Activated T-helper 2 cell treated with anti-CD3 and anti-CD28 coated beads, Interferon-gamma antibody, Interleukin-2, Interleukin-4, amounts not matched to agents 10 μg/mL and 5 μg/mL and 100 μg/mL, durations not matched to agents 14 hours and 24 hours and 36 hours (primary cell): ENCODE measurements around the gene GMCL2. TPM values are rescaled to one million over a fixed set of nuclear protein-coding genes. Genes with fewer than 3 reads are reported as not detected.

Source experiments
- DNase-seq: peaks from one replicate; pipeline ENCODE4 v3.0.0; 2021; ENCODE audit warnings: low spot score
- H3K27ac Mint-ChIP-seq: one replicate; pipeline ENCODE4 v1.8.0; 2021; ENCODE audit warnings: mixed read lengths
- H3K27me3 Mint-ChIP-seq: one replicate; pipeline ENCODE4 v1.8.0; 2021; ENCODE audit warnings: low read depth, mixed read lengths
- H3K36me3 Mint-ChIP-seq: one replicate; pipeline ENCODE4 v1.8.0; 2021; ENCODE audit warnings: low read depth, mixed read lengths
- H3K4me1 Mint-ChIP-seq: one replicate; pipeline ENCODE4 v1.8.0; 2021; ENCODE audit warnings: low read depth, mixed read lengths
- H3K4me3 Mint-ChIP-seq: one replicate; pipeline ENCODE4 v1.8.0; 2021; ENCODE audit warnings: low read depth, mild to moderate bottlenecking, moderate library complexity, mixed read lengths
- H3K9me3 Mint-ChIP-seq: one replicate; pipeline ENCODE4 v1.8.0; 2021; ENCODE audit warnings: mixed read lengths
- intact Hi-C: fragments of 100-400 bp; cut with micrococcal nuclease; formaldehyde crosslinking; loops from one replicate; pipeline ENCODE4 v1.15.1; 2023
- total RNA-seq: library from RNA; stranded (reverse); gene quantifications from 2 replicates; pipeline ENCODE4 v1.2.3, GENCODE V29; 2022

Gene GMCL2
- total RNA-seq, result not detected in 2 replicates

GRCh38 chr5:178187014-178187413, at the start of gene GMCL2:
TSS of gene GMCL2 (minus strand) at chr5:178187371. CDS start at chr5:178187299, 72 bp downstream.
- no peaks in the 10 kb centered on the region for H3K9me3 Mint-ChIP-seq
- peaks cover 9% of the 10 kb centered on the region for H3K27me3 Mint-ChIP-seq
- peaks cover 11% of the 10 kb centered on the region for H3K4me1 Mint-ChIP-seq
- H3K27ac Mint-ChIP-seq, result no peak within 1 kb of the TSS
- no peak for DNase-seq
- no peaks in the 10 kb centered on the region for H3K36me3 Mint-ChIP-seq
- H3K4me3 Mint-ChIP-seq, result no peak within 1 kb of the TSS
- intact Hi-C loops, result no loop called here

GRCh38 chr5:178236679-178237078, 49.5 kb upstream of the GMCL2 start:
- Mint-ChIP-seq H3K9me3 (no peaks in the 10 kb centered on the region), H3K4me1 (peaks cover 34% of the 10 kb centered on the region), H3K4me3 (no peak overlapping the region), H3K27ac (no peak overlapping the region), H3K27me3 (no peaks in the 10 kb centered on the region), H3K36me3 (peaks cover 4% of the 10 kb centered on the region)
- DNase-seq, result no peak
- intact Hi-C loops, result no loop called here

- Mint-ChIP-seq H3K4me3 (no peak overlapping the region), H3K27me3 (no peaks in the 10 kb centered on the region), H3K4me1 (peaks cover 38% of the 10 kb centered on the region), H3K9me3 (no peaks in the 10 kb centered on the region), H3K27ac (no peak overlapping the region), H3K36me3 (peaks cover 9% of the 10 kb centered on the region)
- intact Hi-C loops, result no loop called here
- DNase-seq, result no peak
Observed at GRCh38 chr5:178236126-178236525, 49.0 kb upstream of the GMCL2 start.

GRCh38 chr5:178235588-178235974, 48.4 kb upstream of the GMCL2 start:
- Mint-ChIP-seq H3K36me3 (peaks cover 15% of the 10 kb centered on the region), H3K4me3 (no peak overlapping the region), H3K27me3 (no peaks in the 10 kb centered on the region), H3K4me1 (peaks cover 38% of the 10 kb centered on the region), H3K27ac (no peak overlapping the region), H3K9me3 (no peaks in the 10 kb centered on the region)
- DNase-seq, result no peak
- intact Hi-C loops, result no loop called here

- intact Hi-C loops, result loop anchor here (5.0 kb wide), 1 partner anchor 392 kb away; the partner anchor contains the start of gene CLK4
- H3K4me1 Mint-ChIP-seq, result peaks cover 41% of the 10 kb centered on the region
- peaks cover 21% of the 10 kb centered on the region for H3K36me3 Mint-ChIP-seq
- no peaks in the 10 kb centered on the region for H3K9me3 Mint-ChIP-seq
- peak; percentile 61 for DNase-seq
- H3K4me3 Mint-ChIP-seq, result peak overlapping the region; percentile 33
- H3K27ac Mint-ChIP-seq, result peak overlapping the region; percentile 28
- no peaks in the 10 kb centered on the region for H3K27me3 Mint-ChIP-seq
Observed at GRCh38 chr5:178234750-178235587, 47.8 kb upstream of the GMCL2 start.

GRCh38 chr5:178234121-178234749, 47.1 kb upstream of the GMCL2 start:
- Mint-ChIP-seq H3K27ac (peak overlapping the region; percentile 38), H3K4me3 (no peak overlapping the region), H3K36me3 (peaks cover 28% of the 10 kb centered on the region), H3K27me3 (no peaks in the 10 kb centered on the region), H3K9me3 (no peaks in the 10 kb centered on the region), H3K4me1 (peaks cover 43% of the 10 kb centered on the region)
- DNase-seq, result no peak
- intact Hi-C loops, result loop anchor here (5.0 kb wide), 1 partner anchor 393 kb away; the partner anchor contains the start of gene CLK4

GRCh38 chr5:178232920-178233429, 45.8 kb upstream of the GMCL2 start:
- no peaks in the 10 kb centered on the region for H3K9me3 Mint-ChIP-seq
- peaks cover 38% of the 10 kb centered on the region for H3K4me1 Mint-ChIP-seq
- DNase-seq, result no peak
- intact Hi-C loops, result loop anchor here (2.0 to 5.0 kb wide), 2 partner anchors 28 to 394 kb away; partner anchors contain the start of genes CLK4 and HNRNPAB
- no peaks in the 10 kb centered on the region for H3K27me3 Mint-ChIP-seq
- H3K4me3 Mint-ChIP-seq, result peak overlapping the region; percentile 62
- H3K27ac Mint-ChIP-seq, result peak overlapping the region; percentile 80
- H3K36me3 Mint-ChIP-seq, result peaks cover 37% of the 10 kb centered on the region

- Mint-ChIP-seq H3K27me3 (no peaks in the 10 kb centered on the region), H3K9me3 (no peaks in the 10 kb centered on the region), H3K4me3 (peak within 1 kb of the TSS; percentile 89), H3K36me3 (peaks cover 43% of the 10 kb centered on the region), H3K4me1 (peaks cover 38% of the 10 kb centered on the region), H3K27ac (peak within 1 kb of the TSS; percentile 81)
- peak; percentile 69 for DNase-seq
- intact Hi-C loops, result loop anchor here (2.0 to 5.0 kb wide), 2 partner anchors 28 to 395 kb away; partner anchors contain the start of genes CLK4 and HNRNPAB
Observed at GRCh38 chr5:178232124-178232919, 45.2 kb upstream of the GMCL2 start, which contains the start of gene PHYKPL. TSS of gene PHYKPL (minus strand) at chr5:178232802. CDS start at chr5:178232550, 252 bp downstream.

GRCh38 chr5:178231539-178232123, 44.5 kb upstream of the GMCL2 start:
- Mint-ChIP-seq H3K4me1 (peaks cover 37% of the 10 kb centered on the region), H3K27me3 (no peaks in the 10 kb centered on the region), H3K27ac (peak overlapping the region; percentile 81), H3K4me3 (peak overlapping the region; percentile 89), H3K36me3 (peaks cover 50% of the 10 kb centered on the region), H3K9me3 (no peaks in the 10 kb centered on the region)
- DNase-seq, result no peak
- intact Hi-C loops, result loop anchor here (2.0 to 5.0 kb wide), 2 partner anchors 27 to 396 kb away; partner anchors contain the start of genes CLK4 and HNRNPAB

GRCh38 chr5:178230879-178231538, 43.8 kb upstream of the GMCL2 start:
- no peak for DNase-seq
- Mint-ChIP-seq H3K9me3 (no peaks in the 10 kb centered on the region), H3K4me1 (peaks cover 33% of the 10 kb centered on the region), H3K27ac (peak overlapping the region; percentile 81), H3K27me3 (no peaks in the 10 kb centered on the region), H3K4me3 (peak overlapping the region; percentile 89), H3K36me3 (peaks cover 53% of the 10 kb centered on the region)
- intact Hi-C loops, result loop anchor here (5.0 kb wide), 1 partner anchor 396 kb away; the partner anchor contains the start of gene CLK4

- no peak for DNase-seq
- Mint-ChIP-seq H3K9me3 (no peaks in the 10 kb centered on the region), H3K36me3 (peaks cover 61% of the 10 kb centered on the region), H3K27ac (peak overlapping the region; percentile 28), H3K4me1 (peaks cover 31% of the 10 kb centered on the region), H3K4me3 (peak overlapping the region; percentile 89), H3K27me3 (no peaks in the 10 kb centered on the region)
- intact Hi-C loops, result loop anchor here (5.0 kb wide), 1 partner anchor 397 kb away; the partner anchor contains the start of gene CLK4
Observed at GRCh38 chr5:178229861-178230260, 42.7 kb upstream of the GMCL2 start.
